Adrenal gland (tissue), 12 donors: ENCODE measurements around the gene NUAK1. TPM values are rescaled to one million over a fixed set of nuclear protein-coding genes. Genes with fewer than 3 reads are reported as not detected.

ENCODE experiments used
- DNase-seq, 7 donors: peaks; one replicate each; pipeline ENCODE4 v3.0.0-alpha.2; 2019 to 2020
- H3K27ac ChIP-seq, 5 donors: fragments of 200-600 bp; sonication (generic) in 4 of 5; 1 replicate in 3 of 5; 2 replicates in 2 of 5; pipeline versions ENCODE4 v1.5.1 to v1.8.0; 2016 to 2020; ENCODE audit warnings: mild to moderate bottlenecking in 1 of 5
- H3K27me3 ChIP-seq: fragments of 200-600 bp; 2 replicates; pipeline ENCODE4 v1.8.0; 2021
- H3K36me3 ChIP-seq, 2 donors: fragments of 200-600 bp; replicated peaks in 1 of 2; 1 replicate in 1 of 2; 2 replicates in 1 of 2; pipeline versions ENCODE4 v1.5.1 to v1.8.0; 2018 to 2022
- H3K4me1 ChIP-seq, 2 donors: fragments of 200-600 bp; replicated peaks in 1 of 2; 1 replicate in 1 of 2; 2 replicates in 1 of 2; pipeline versions ENCODE4 v1.5.1 to v1.8.0; 2018 to 2021
- H3K4me3 ChIP-seq, 4 donors: fragments of 200-600 bp; sonication (generic) in 3 of 4; one replicate each; pipeline ENCODE4 v1.5.1; 2016 to 2018
- H3K9me3 ChIP-seq, 3 donors: fragments of 200-600 bp; sonication (generic) in 1 of 3; replicated peaks in 1 of 3; 1 replicate in 2 of 3; 2 replicates in 1 of 3; pipeline versions ENCODE4 v1.5.1 to v1.8.0; 2016 to 2021
- POLR2A ChIP-seq, 2 donors: fragments of 450-650 bp; IDR thresholded peaks; one replicate each; pipeline ENCODE4 v1.6.1; 2017; ENCODE audit warnings: antibody characterized with exemption in 2 of 2, mild to moderate bottlenecking in 2 of 2, moderate library complexity in 1 of 2
- WGBS, 4 donors: extraction: QIAGEN DNeasy Blood & Tissue Kit in 2 of 4; methylation state at CpG; one replicate each; pipeline versions ENCODE4 v1.1.5 to v1.1.7; 2013 to 2017; 5-methylcytosine and 5-hydroxymethylcytosine counted together
- intact Hi-C, 2 donors: fragments of 100-400 bp; cut with DNase I; formaldehyde crosslinking; loops; one replicate each; pipeline versions ENCODE4 v1.14.1 to v1.15.0; 2022 to 2023
- polyA plus RNA-seq, 3 donors: library from polyadenylated mRNA; stranded (reverse); fragments of 200-250 nt in 2 of 3; fragments of 350-450 nt in 1 of 3; fragmentation: Illumina TruSeq in 1 of 3; extraction: RNeasy Lipid Tissue Mini Kit (QIAGEN cat#74804) in 1 of 3; gene quantifications; one replicate each; pipeline ENCODE4 v1.2.3, GENCODE V29; 2013 to 2014
- total RNA-seq, 9 donors: library from RNA; depleted of rRNA in 4 of 9; stranded (reverse); fragments of >200 nt in 4 of 9; fragments of 120-200 nt in 1 of 9; fragmentation: NEBNext Ultra II Directional in 1 of 9; extraction: Animal tissue kit (Norgen Biotek cat#: 25700) in 1 of 9; gene quantifications; one replicate each; pipeline versions ENCODE4 v1.1.0 to v1.2.4, GENCODE V29; 2013 to 2023
- TF ChIP-seq, protein P1 (sequence below), 6 experiments: fragments of 450-650 bp in 4 of 6; fragments of 200-600 bp in 2 of 6; sonication (generic) in 1 of 6; IDR thresholded peaks; 1 replicate in 5 of 6; 2 replicates in 1 of 6; pipeline versions ENCODE4 v1.5.1 to v1.8.0; 2016 to 2021; ENCODE audit warnings: antibody characterized with exemption in 6 of 6, mild to moderate bottlenecking in 2 of 6, moderate library complexity in 1 of 6
- donor health status: healthy with polysubstance abuse.
- donor health status: Bipolar disorder and iron deficiency.
- donor health status: DM: yes; HTN: yes; CAD: no.
- donor health status: DM: no; HTN: no; CAD: no.
- donor health status: DM: no; HTN: no; CAD: no.
- donor health status: DM: yes; HTN: yes; CAD: no.

Gene NUAK1
- total and polyA plus RNA-seq, 12 donors, result 2.4 to 15.1 (median 8.4) TPM

DNA sequence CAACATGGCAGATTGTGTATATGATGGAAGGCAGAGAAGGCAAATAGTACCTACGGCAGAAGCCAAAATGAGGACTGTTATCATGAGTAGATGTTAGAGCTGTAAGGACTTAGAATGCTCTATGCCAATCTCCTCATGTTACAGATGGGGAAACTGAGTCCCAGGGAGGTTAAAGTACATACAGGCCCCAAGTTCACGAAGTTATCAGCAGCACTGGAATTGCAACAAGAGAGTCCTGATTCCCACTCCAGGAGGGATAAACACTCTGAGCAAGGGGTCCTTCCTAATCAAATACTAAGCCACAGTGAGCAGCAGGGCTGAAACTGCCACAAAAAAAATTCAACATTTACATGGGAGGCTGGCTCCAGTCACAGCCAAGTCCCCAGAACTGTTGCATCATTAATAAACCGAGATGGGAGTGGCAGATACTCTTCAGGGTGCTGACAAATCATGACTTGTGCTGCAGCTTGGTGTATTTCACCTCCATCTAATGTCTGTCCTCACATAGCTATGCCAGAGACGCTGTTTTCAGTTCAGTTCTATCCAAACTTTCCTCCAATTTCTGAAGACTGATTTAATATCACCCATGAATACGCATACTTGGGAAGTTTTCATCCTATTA, 24.2 kb downstream of the NUAK1 start:
- 52 to 70% (median 66%) methylated on average over 5 of the region's 5 CpGs for WGBS, 4 donors
- Histone ChIP-seq H3K36me3 (no peaks in the 10 kb centered on the region), H3K27ac (peak overlapping the region in 2 of 5 donors; percentile 40 to 84), H3K27me3 (no peaks in the 10 kb centered on the region), H3K4me1 (peaks cover 2 to 46% of the 10 kb centered on the region in 2 donors), H3K9me3 (no peaks in the 10 kb centered on the region), H3K4me3 (no peak overlapping the region)
- intact Hi-C loops, result no loop called here
- TF ChIP-seq, protein P1, sequence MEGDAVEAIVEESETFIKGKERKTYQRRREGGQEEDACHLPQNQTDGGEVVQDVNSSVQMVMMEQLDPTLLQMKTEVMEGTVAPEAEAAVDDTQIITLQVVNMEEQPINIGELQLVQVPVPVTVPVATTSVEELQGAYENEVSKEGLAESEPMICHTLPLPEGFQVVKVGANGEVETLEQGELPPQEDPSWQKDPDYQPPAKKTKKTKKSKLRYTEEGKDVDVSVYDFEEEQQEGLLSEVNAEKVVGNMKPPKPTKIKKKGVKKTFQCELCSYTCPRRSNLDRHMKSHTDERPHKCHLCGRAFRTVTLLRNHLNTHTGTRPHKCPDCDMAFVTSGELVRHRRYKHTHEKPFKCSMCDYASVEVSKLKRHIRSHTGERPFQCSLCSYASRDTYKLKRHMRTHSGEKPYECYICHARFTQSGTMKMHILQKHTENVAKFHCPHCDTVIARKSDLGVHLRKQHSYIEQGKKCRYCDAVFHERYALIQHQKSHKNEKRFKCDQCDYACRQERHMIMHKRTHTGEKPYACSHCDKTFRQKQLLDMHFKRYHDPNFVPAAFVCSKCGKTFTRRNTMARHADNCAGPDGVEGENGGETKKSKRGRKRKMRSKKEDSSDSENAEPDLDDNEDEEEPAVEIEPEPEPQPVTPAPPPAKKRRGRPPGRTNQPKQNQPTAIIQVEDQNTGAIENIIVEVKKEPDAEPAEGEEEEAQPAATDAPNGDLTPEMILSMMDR (IDR thresholded peaks at IDR 0.05), result no peak
- no peak for TF ChIP-seq POLR2A (IDR thresholded peaks at IDR 0.05)
- DNase-seq, result no peak

DNA sequence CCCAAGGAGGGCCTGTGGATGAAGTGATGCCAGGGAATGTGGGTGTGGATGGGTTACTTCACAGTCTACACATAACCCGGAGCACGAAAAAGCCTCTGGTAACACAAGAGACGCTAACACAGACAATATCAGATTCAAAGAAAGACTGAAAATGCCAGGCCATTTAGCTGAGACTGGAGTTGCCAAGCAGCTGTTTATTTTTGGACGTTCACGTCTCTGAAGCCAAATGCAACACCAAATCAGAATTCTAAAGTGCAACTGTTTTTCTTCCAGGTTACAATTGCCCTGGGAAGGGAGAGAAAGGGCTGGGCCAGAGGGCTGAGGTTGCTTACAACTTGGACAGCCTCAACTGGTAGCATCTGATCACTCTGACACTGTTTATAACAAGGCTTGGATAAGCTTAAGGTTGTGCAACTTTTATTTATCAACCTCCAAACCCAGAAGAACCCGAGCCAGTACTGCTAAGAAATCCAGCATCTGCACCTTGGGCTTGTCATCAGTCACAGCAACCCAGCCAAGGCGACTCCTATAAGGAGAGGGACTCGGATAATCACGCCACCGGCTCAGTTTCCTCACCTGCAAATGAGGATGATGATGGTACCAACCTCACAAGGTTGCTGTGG, 24.8 kb downstream of the NUAK1 start:
- Histone ChIP-seq H3K36me3 (no peaks in the 10 kb centered on the region), H3K27ac (peak overlapping the region in 2 of 5 donors; percentile 40 to 84), H3K27me3 (no peaks in the 10 kb centered on the region), H3K4me1 (peaks cover 4 to 46% of the 10 kb centered on the region in 2 donors), H3K9me3 (no peaks in the 10 kb centered on the region), H3K4me3 (no peak overlapping the region)
- intact Hi-C loops, result no loop called here
- no peak for DNase-seq
- TF ChIP-seq, protein P1 (IDR thresholded peaks at IDR 0.05), result no peak
- no peak for TF ChIP-seq POLR2A (IDR thresholded peaks at IDR 0.05)
- WGBS, 4 donors, result 70 to 81% (median 76%) methylated on average over 9 to 10 of the region's 10 CpGs

DNA sequence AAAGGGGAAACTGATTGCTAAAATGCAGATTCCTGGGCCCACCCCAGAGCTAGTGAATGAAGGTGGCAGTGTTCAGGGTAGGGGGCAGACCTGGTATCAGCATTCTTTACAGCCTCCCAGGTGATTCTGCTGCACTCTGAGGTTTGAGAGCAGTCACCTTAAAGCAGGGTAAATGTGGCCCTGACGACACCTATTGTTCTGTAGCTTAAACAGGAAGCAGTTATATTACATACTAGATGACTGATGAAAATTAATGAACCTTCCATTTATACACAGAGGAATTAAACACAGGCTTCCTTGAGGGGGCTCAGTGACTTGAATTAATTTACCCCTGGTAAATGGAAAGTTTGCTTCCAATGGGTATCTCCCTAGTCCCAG, 25.3 kb downstream of the NUAK1 start:
- peaks cover 4 to 46% of the 10 kb centered on the region in 2 donors for H3K4me1 ChIP-seq

DNA sequence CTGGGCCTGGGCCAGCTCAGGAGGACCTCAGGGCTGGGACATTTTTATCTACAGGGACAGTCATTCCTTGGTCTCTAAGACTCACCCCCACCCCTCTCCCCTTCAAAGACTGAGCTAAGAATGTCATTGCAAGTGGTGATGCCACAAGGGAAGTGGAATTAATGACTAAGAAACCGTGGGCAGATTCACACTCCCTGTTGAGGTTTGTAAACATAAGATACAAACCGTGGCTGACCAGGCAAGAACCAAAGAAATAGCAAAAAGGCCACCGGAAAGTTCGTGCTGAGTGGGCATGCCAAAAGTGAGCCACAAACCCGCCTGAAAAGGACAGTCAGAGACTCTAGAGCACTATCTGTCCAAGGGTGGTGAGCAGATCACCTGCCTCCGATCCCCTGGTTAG, 25.7 kb downstream of the NUAK1 start:
- no peaks in the 10 kb centered on the region for H3K27me3 ChIP-seq
- H3K27ac ChIP-seq, result peak overlapping the region in 3 of 5 donors; percentile 1 to 84 (median 4)
- TF ChIP-seq, protein P1 (IDR thresholded peaks at IDR 0.05), result no peak
- no peak for TF ChIP-seq POLR2A (IDR thresholded peaks at IDR 0.05)
- DNase-seq, result peak in 1 of 7 donors; percentile 26
- intact Hi-C loops, result no loop called here
- H3K9me3 ChIP-seq, result no peaks in the 10 kb centered on the region
- no peak overlapping the region for H3K4me3 ChIP-seq
- peaks cover 4 to 50% of the 10 kb centered on the region in 2 donors for H3K4me1 ChIP-seq
- no peaks in the 10 kb centered on the region for H3K36me3 ChIP-seq
- 59 to 70% (median 64%) methylated on average over 6 of the region's 6 CpGs for WGBS, 4 donors

More for the DNA sequence above, 25.3 kb downstream of the NUAK1 start:
- intact Hi-C loops, result no loop called here
- no peaks in the 10 kb centered on the region for H3K36me3 ChIP-seq
- no peak for TF ChIP-seq POLR2A (IDR thresholded peaks at IDR 0.05)
- TF ChIP-seq, protein P1 (IDR thresholded peaks at IDR 0.05), result no peak
- no peaks in the 10 kb centered on the region for H3K27me3 ChIP-seq
- H3K4me3 ChIP-seq, result no peak overlapping the region
- WGBS, 4 donors, result 70 to 100% (median 81%) methylated on average over 1 of the region's 1 CpG
- H3K9me3 ChIP-seq, result no peaks in the 10 kb centered on the region
- no peak for DNase-seq
- H3K27ac ChIP-seq, result peak overlapping the region in 2 of 5 donors; percentile 23 to 84
